GM23338 (cell line): ENCODE data around the gene ST8SIA2. TPM values are rescaled to one million over a fixed set of nuclear protein-coding genes. Genes with fewer than 3 reads are reported as not detected.

Source experiments
- ATAC-seq: fragments of 200-7000 bp; cut with Tn5 transposase; 3 replicates; pipeline ENCODE4 v1.9.1; 2020
- DNase-seq: peaks from one replicate; pipeline ENCODE4 v3.0.0-alpha.2; 2015; ENCODE audit warnings: low spot score
- H2AFZ ChIP-seq: fragments of 200-600 bp; sonication (generic); 2 replicates; pipeline ENCODE4 v1.8.0; 2016; ENCODE audit warnings: antibody characterized with exemption, mild to moderate bottlenecking, moderate library complexity
- H3F3A ChIP-seq: fragments of 200-600 bp; sonication (generic); replicated peaks from 2 replicates; pipeline ENCODE4 v1.8.0; 2017; ENCODE audit warnings: antibody characterized with exemption, mixed run types, low read depth
- H3K27ac ChIP-seq: fragments of 200-600 bp; sonication (generic); 2 replicates; pipeline ENCODE4 v1.6.1; 2016; ENCODE audit warnings: low read depth
- H3K27me3 ChIP-seq: fragments of 200-600 bp; sonication (generic); 2 replicates; pipeline ENCODE4 v1.8.0; 2016; ENCODE audit warnings: mild to moderate bottlenecking, mixed run types, moderate library complexity; ENCODE audit not compliant: insufficient read depth
- H3K36me3 ChIP-seq: fragments of 200-600 bp; sonication (generic); 2 replicates; pipeline ENCODE4 v1.8.0; 2016; ENCODE audit warnings: mild to moderate bottlenecking; ENCODE audit not compliant: insufficient read depth
- H3K4me1 ChIP-seq: fragments of 200-600 bp; sonication (generic); 2 replicates; pipeline ENCODE4 v1.8.0; 2016; ENCODE audit warnings: mild to moderate bottlenecking, moderate library complexity; ENCODE audit not compliant: insufficient read depth
- H3K4me2 ChIP-seq: fragments of 200-600 bp; sonication (generic); 2 replicates; pipeline ENCODE4 v1.7.1; 2017; ENCODE audit warnings: mixed run types
- H3K4me3 ChIP-seq: fragments of 200-600 bp; sonication (generic); 2 replicates; pipeline ENCODE4 v1.6.1; 2016; ENCODE audit warnings: mixed run types
- H3K79me2 ChIP-seq: fragments of 200-600 bp; sonication (generic); replicated peaks from 2 replicates; pipeline ENCODE4 v1.8.0; 2017; ENCODE audit warnings: mild to moderate bottlenecking; ENCODE audit not compliant: insufficient read depth
- H3K9me2 ChIP-seq: fragments of 200-600 bp; sonication (generic); 2 replicates; pipeline ENCODE4 v1.8.0; 2017; ENCODE audit not compliant: insufficient read depth
- H4K20me1 ChIP-seq: fragments of 200-600 bp; sonication (generic); replicated peaks from 2 replicates; pipeline ENCODE4 v1.8.0; 2017; ENCODE audit warnings: mild to moderate bottlenecking; ENCODE audit not compliant: insufficient read depth
- H3K27ac Mint-ChIP-seq: 2 replicates; pipeline ENCODE4 v1.8.0; 2020; ENCODE audit warnings: inconsistent platforms, mild to moderate bottlenecking, moderate library complexity, mixed read lengths
- H3K27me3 Mint-ChIP-seq: 3 replicates; pipeline ENCODE4 v1.8.0; 2022; ENCODE audit warnings: low read depth, mild to moderate bottlenecking, moderate library complexity, mixed read lengths, inconsistent platforms; ENCODE audit not compliant: insufficient read depth, poor library complexity
- H3K36me3 Mint-ChIP-seq: 3 replicates; pipeline ENCODE4 v1.8.0; 2021; ENCODE audit warnings: low read depth, mild to moderate bottlenecking, inconsistent platforms, moderate library complexity, mixed read lengths
- H3K4me1 Mint-ChIP-seq: 3 replicates; pipeline ENCODE4 v1.8.0; 2020; ENCODE audit warnings: mild to moderate bottlenecking, inconsistent platforms, mixed read lengths
- H3K4me3 Mint-ChIP-seq: 3 replicates; pipeline ENCODE4 v1.8.0; 2021; ENCODE audit warnings: moderate library complexity, mild to moderate bottlenecking, inconsistent platforms, mixed read lengths
- H3K9me3 Mint-ChIP-seq: 3 replicates; pipeline ENCODE4 v1.8.0; 2020; ENCODE audit warnings: moderate library complexity, mild to moderate bottlenecking, inconsistent platforms, mixed read lengths
- CREB1 ChIP-seq: fragments of 250-450 bp; sonication (Bioruptor Pico); IDR thresholded peaks from 2 replicates; pipeline ENCODE4 v1.5.0; 2020; ENCODE audit warnings: low read depth, mild to moderate bottlenecking, moderate library complexity
- EZH2 ChIP-seq: fragments of 200-600 bp; sonication (generic); IDR thresholded peaks from one replicate; pipeline ENCODE4 v1.8.0; 2017; ENCODE audit warnings: antibody characterized with exemption, mild to moderate bottlenecking, low read depth; ENCODE audit not compliant: unreplicated experiment
- NANOG ChIP-seq: IDR thresholded peaks from 2 replicates; pipeline ENCODE4 v1.6.1; 2016; ENCODE audit warnings: antibody characterized with exemption, borderline replicate concordance
- POLR2AphosphoS5 ChIP-seq: IDR thresholded peaks from 2 replicates; pipeline ENCODE4 v1.6.1; 2016; ENCODE audit warnings: antibody characterized with exemption, low read depth
- STAT1 ChIP-seq: IDR thresholded peaks from one replicate; pipeline ENCODE4 v1.6.1; 2016; ENCODE audit warnings: antibody characterized with exemption; ENCODE audit not compliant: unreplicated experiment
- ZNF114 ChIP-seq: fragments of 250-450 bp; sonication (Bioruptor Pico); IDR thresholded peaks from 2 replicates; pipeline ENCODE4 v1.5.0; 2020; ENCODE audit warnings: mild to moderate bottlenecking, moderate library complexity
- ZNF331 ChIP-seq: fragments of 250-450 bp; sonication (Bioruptor Pico); IDR thresholded peaks from 2 replicates; pipeline ENCODE4 v1.5.0; 2020; ENCODE audit warnings: low read depth, mild to moderate bottlenecking, moderate library complexity
- ZNF462 ChIP-seq: fragments of 250-450 bp; sonication (Bioruptor Pico); IDR thresholded peaks from 2 replicates; pipeline ENCODE4 v1.5.0; 2020; ENCODE audit warnings: mild to moderate bottlenecking, moderate library complexity
- polyA plus RNA-seq: library from polyadenylated mRNA; unstranded; fragments of >200 nt; fragmentation: Nextera tagmentation; extraction: Ambion mirVana; gene quantifications from 2 replicates; pipeline ENCODE4 v1.2.1, GENCODE V29; 2016
- total RNA-seq: library from RNA; depleted of rRNA; stranded (reverse); fragments of >200 nt; shearing (Covaris generic); gene quantifications from 2 replicates; pipeline ENCODE4 v1.2.3, GENCODE V29; 2014

Gene ST8SIA2
- total and polyA plus RNA-seq, 2 experiments from 2014 or later, result 0.66 to 1.2 TPM

GRCh38 chr15:92384381-92384780 lies 9.3 kb upstream of the ST8SIA2 start:
- TF ChIP-seq ZNF114 (CRISPR knock-in tag) (no peak), EZH2 (no peak), STAT1 (no peak), POLR2AphosphoS5 (no peak), ZNF462 (CRISPR knock-in tag) (no peak), CREB1 (no peak), ZNF331 (CRISPR knock-in tag) (no peak), NANOG (no peak)
- Histone ChIP-seq H2AFZ (peak overlapping the region; percentile 80; the same call in 1 of the 2 replicates), H3K27me3 (no peaks in the 10 kb centered on the region), H3F3A (no peaks in the 10 kb centered on the region), H4K20me1 (no peaks in the 10 kb centered on the region), H3K4me2 (no peak overlapping the region), H3K36me3 (no peaks in the 10 kb centered on the region), H3K9me2 (no peaks in the 10 kb centered on the region), H3K4me1 (no peaks in the 10 kb centered on the region), H3K4me3 (no peak overlapping the region), H3K79me2 (no peaks in the 10 kb centered on the region), H3K27ac (no peak overlapping the region)
- H3K4me3 Mint-ChIP-seq, result no peak overlapping the region
- peaks cover 5% of the 10 kb centered on the region; the same call in 2 of the 3 replicates for H3K9me3 Mint-ChIP-seq
- H3K27ac Mint-ChIP-seq, result no peak overlapping the region
- H3K27me3 Mint-ChIP-seq, result peaks cover 3% of the 10 kb centered on the region
- DNase-seq, result no peak
- H3K36me3 Mint-ChIP-seq, result no peaks in the 10 kb centered on the region
- no peak; the same call in 2 of the 3 replicates for ATAC-seq
- peaks cover 13% of the 10 kb centered on the region; the same call in 2 of the 3 replicates for H3K4me1 Mint-ChIP-seq
